SK-N-SH (cell line): ENCODE results near the gene IGDCC3.

Source experiments
- EZH2phosphoT487 ChIP-seq: fragments of 200-600 bp; sonication (generic); IDR thresholded peaks from 2 replicates; pipeline ENCODE4 v1.6.1; 2017; ENCODE audit warnings: low read depth, mixed run types, mild to moderate bottlenecking, antibody characterized with exemption, moderate library complexity, borderline replicate concordance
- FOXM1 ChIP-seq: IDR thresholded peaks from 2 replicates; pipeline ENCODE4 v1.4.0; 2012; ENCODE audit warnings: low read depth, mild to moderate bottlenecking
- MEF2A ChIP-seq: IDR thresholded peaks from 2 replicates; pipeline ENCODE4 v1.4.0; 2012; ENCODE audit warnings: low read depth, borderline replicate concordance
- POLR2AphosphoS5 ChIP-seq: IDR thresholded peaks from 2 replicates; pipeline ENCODE4 v1.6.1; 2012; ENCODE audit warnings: low read depth, low read length
- USF2 ChIP-seq: fragments of 150-350 bp; IDR thresholded peaks from 2 replicates; pipeline ENCODE4 v1.6.1; 2017; ENCODE audit warnings: antibody characterized with exemption, low read length, low read depth, borderline replicate concordance
- YY1 ChIP-seq: IDR thresholded peaks from 2 replicates; pipeline ENCODE4 v1.4.0; 2012; ENCODE audit warnings: low read depth, mild to moderate bottlenecking
- TF ChIP-seq, protein P1 (sequence below): fragments of 200-600 bp; sonication (generic); IDR thresholded peaks from 2 replicates; pipeline ENCODE4 v1.6.1; 2017; ENCODE audit warnings: antibody characterized with exemption, mild to moderate bottlenecking, moderate library complexity

GRCh38 chr15:65310431-65311137 lies 67.2 kb downstream of the IGDCC3 start:
- TF ChIP-seq MEF2A (no peak), FOXM1 (no peak), YY1 (no peak), EZH2phosphoT487 (no peak), POLR2AphosphoS5 (no peak), USF2 (no peak)
- TF ChIP-seq, protein P1, sequence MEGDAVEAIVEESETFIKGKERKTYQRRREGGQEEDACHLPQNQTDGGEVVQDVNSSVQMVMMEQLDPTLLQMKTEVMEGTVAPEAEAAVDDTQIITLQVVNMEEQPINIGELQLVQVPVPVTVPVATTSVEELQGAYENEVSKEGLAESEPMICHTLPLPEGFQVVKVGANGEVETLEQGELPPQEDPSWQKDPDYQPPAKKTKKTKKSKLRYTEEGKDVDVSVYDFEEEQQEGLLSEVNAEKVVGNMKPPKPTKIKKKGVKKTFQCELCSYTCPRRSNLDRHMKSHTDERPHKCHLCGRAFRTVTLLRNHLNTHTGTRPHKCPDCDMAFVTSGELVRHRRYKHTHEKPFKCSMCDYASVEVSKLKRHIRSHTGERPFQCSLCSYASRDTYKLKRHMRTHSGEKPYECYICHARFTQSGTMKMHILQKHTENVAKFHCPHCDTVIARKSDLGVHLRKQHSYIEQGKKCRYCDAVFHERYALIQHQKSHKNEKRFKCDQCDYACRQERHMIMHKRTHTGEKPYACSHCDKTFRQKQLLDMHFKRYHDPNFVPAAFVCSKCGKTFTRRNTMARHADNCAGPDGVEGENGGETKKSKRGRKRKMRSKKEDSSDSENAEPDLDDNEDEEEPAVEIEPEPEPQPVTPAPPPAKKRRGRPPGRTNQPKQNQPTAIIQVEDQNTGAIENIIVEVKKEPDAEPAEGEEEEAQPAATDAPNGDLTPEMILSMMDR, result no peak
